ENCODE measurements around the gene SPACDR.

SPACDR gene

GRCh38 chr7:100428199-100428966 lies 35.7 kb downstream of the SPACDR start, which contains the start of gene ZCWPW1:
Gene ZCWPW1 (minus strand): TSS chr7:100428703. CDS start chr7:100420649, 8,054 bp downstream.
- peak; percentile 92 for DNase-seq (ENCODE audit: low read depth)
- peak within 1 kb of the TSS; percentile 80 for H3K4me3 ChIP-seq (ENCODE audit: control insufficient read depth, low read depth, low read length)
- no peak for TF ChIP-seq CTCF (IDR thresholded peaks at IDR 0.05; ENCODE audit: control insufficient read depth, insufficient read depth, low read depth, low read length, missing control alignments)

- no peak for TF ChIP-seq CTCF (IDR thresholded peaks at IDR 0.05; ENCODE audit: control insufficient read depth, insufficient read depth, low read depth, low read length, missing control alignments)
- peak overlapping the region; percentile 80 for H3K4me3 ChIP-seq (ENCODE audit: control insufficient read depth, low read depth, low read length)
- no peak for DNase-seq (ENCODE audit: low read depth)
Measured at GRCh38 chr7:100427762-100428198, 36.3 kb downstream of the SPACDR start.

GRCh38 chr7:100426516-100426915 lies 37.5 kb downstream of the SPACDR start:
- DNase-seq (ENCODE audit: low read depth), result no peak
- H3K4me3 ChIP-seq (ENCODE audit: control insufficient read depth, low read depth, low read length), result no peak overlapping the region
- no peak for TF ChIP-seq CTCF (IDR thresholded peaks at IDR 0.05; ENCODE audit: control insufficient read depth, insufficient read depth, low read depth, low read length, missing control alignments)

GRCh38 chr7:100425347-100425746 lies 38.7 kb downstream of the SPACDR start:
- H3K4me3 ChIP-seq (ENCODE audit: control insufficient read depth, low read depth, low read length), result no peak overlapping the region
- no peak for TF ChIP-seq CTCF (IDR thresholded peaks at IDR 0.05; ENCODE audit: control insufficient read depth, insufficient read depth, low read depth, low read length, missing control alignments)
- no peak for DNase-seq (ENCODE audit: low read depth)

- no peak for TF ChIP-seq CTCF (IDR thresholded peaks at IDR 0.05; ENCODE audit: control insufficient read depth, insufficient read depth, low read depth, low read length, missing control alignments)
- no peak for DNase-seq (ENCODE audit: low read depth)
- no peak overlapping the region for H3K4me3 ChIP-seq (ENCODE audit: control insufficient read depth, low read depth, low read length)
Measured at GRCh38 chr7:100423315-100423714, 40.7 kb downstream of the SPACDR start.

GRCh38 chr7:100419660-100420226 lies 44.3 kb downstream of the SPACDR start:
- DNase-seq (ENCODE audit: low read depth), result no peak
- TF ChIP-seq CTCF (IDR thresholded peaks at IDR 0.05; ENCODE audit: control insufficient read depth, insufficient read depth, low read depth, low read length, missing control alignments), result no peak
- H3K4me3 ChIP-seq (ENCODE audit: control insufficient read depth, low read depth, low read length), result no peak overlapping the region

Measured in AG09309 (cell line).